ENCODE data around the gene CYBC1. TPM values are rescaled to one million over a fixed set of nuclear protein-coding genes. Genes with fewer than 3 reads are reported as not detected.
"Not testable (repeated sequence)": the region's sequence is repeated elsewhere in the genome, so short reads cannot be mapped to it uniquely, and the experiment has no call there.

The CYBC1 gene
- total and polyA plus RNA-seq, 7 experiments from 2014 or later: 112 to 385 (median 181) TPM

DNA sequence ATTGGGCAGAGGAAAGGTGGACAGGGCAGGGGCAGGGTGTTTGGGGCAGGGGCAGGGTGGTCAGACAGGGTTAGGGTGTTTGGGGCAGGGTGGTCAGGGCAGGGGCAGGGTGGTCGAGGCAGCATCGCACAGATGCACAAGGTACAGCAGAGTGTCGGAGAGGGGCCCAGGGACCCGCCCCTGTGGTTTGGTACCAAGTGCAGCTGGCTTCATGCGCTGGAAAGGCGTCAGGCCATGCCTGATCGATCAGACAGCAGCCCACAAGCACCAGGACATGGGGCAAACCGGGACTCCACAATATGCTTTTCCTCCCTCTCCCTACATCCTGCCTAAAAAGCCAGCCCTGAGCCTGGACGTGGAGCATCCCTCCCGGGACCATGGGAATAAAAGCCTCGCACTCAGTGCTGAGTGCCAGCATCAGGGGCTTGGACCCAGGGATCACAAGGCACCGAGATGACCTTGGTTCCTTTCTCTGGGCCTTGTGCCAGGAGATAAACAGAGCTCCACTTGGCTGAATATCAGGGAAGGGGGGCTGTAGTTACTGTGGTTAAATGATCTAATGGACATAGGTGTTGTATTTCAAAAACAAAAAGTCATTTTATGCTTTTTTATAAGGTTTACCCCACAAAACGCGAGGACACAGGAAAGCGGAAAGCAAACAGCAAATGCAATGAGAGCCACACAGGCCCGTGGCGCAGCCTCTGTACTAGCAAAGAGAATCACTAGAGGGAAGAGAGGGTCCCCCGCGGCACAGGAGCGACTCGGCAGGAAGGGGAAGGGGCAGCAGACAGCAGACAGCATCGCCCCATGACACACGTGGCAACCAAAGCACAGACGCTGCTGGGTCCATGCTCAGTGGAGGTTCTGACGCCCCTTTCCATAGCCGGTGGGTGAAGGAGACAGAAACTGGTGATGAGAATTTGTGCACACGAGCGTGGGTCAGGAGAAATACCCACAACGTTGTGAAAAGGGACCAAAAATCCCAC, 37.7 kb downstream of the CYBC1 start:
- no peak for DNase-seq
- no peak overlapping the region for H3K4me3 Mint-ChIP-seq
- H3K4me1 Mint-ChIP-seq: peaks cover 14 to 26% (median 17%) of the 10 kb centered on the region in 7 donors
- no peak for ATAC-seq
- peak overlapping the region in 1 of 9 donors; percentile 30 for H3K27ac Mint-ChIP-seq
- no peaks in the 10 kb centered on the region for H3K27me3 ChIP-seq (ENCODE audit: control insufficient read depth in 2 of 2, insufficient read depth in 2 of 2, low read length in 2 of 2)
- no peaks in the 10 kb centered on the region for H3K9me3 ChIP-seq (ENCODE audit: control insufficient read depth in 2 of 3, low read length in 3 of 3)
- POLR2A ChIA-PET: no interaction called here
- H3K27me3 Mint-ChIP-seq: no peaks in the 10 kb centered on the region
- peaks cover 0 to 32% (median 7%) of the 10 kb centered on the region in 5 donors for H3K36me3 Mint-ChIP-seq
- peaks cover 3 to 10% of the 10 kb centered on the region in 2 donors for H3K4me1 ChIP-seq (ENCODE audit: control insufficient read depth in 2 of 2, insufficient read depth in 2 of 2, low read length in 2 of 2)
- H3K4me3 ChIP-seq (ENCODE audit: low read length): no peak overlapping the region
- H3K27ac ChIP-seq (ENCODE audit: low read depth, low read length): no peak overlapping the region
- peaks cover 0 to 38% (median 0%) of the 10 kb centered on the region in 3 experiments for H3K36me3 ChIP-seq (ENCODE audit: control insufficient read depth in 2 of 3, insufficient read depth in 3 of 3, low read length in 3 of 3)
- CTCF ChIA-PET: no interaction called here
- H3K9me3 Mint-ChIP-seq: no peaks in the 10 kb centered on the region
- intact Hi-C loops (cut with micrococcal nuclease): loop anchor here in 1 of 2 donors (1.0 kb wide), 1 partner anchor 12 kb away; no protein-coding TSS in a partner anchor

DNA sequence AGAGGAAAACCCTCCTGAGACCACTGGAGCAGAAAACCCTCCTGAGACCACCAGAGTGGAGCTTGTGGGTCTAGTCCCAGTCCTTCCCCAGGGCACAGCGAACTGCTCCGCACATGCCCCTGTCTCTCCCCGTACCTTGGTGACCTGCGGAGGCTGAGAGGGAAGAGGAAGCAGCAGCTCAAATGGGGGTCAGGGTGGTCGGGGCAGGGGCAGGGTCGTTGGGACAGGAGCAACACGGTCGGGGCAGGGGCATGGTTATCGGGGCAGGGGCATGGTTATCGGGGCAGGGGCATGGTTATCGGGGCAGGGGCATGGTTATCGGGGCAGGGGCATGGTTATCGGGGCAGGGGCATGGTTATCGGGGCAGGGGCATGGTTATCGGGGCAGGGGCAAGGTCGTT, 38.5 kb downstream of the CYBC1 start:
- H3K4me3 ChIP-seq (ENCODE audit: low read length); H3K4me1 ChIP-seq (ENCODE audit: control insufficient read depth in 2 of 2, insufficient read depth in 2 of 2, low read length in 2 of 2); H3K9me3 ChIP-seq (ENCODE audit: control insufficient read depth in 2 of 3, low read length in 3 of 3); H3K27me3 ChIP-seq (ENCODE audit: control insufficient read depth in 2 of 2, insufficient read depth in 2 of 2, low read length in 2 of 2); ATAC-seq; H3K27ac ChIP-seq (ENCODE audit: low read depth, low read length); CTCF ChIA-PET; DNase-seq; H3K27ac Mint-ChIP-seq; H3K4me3 Mint-ChIP-seq; H3K27me3 Mint-ChIP-seq; H3K9me3 Mint-ChIP-seq; intact Hi-C loops (cut with micrococcal nuclease): not testable (repeated sequence)
- H3K36me3 ChIP-seq (ENCODE audit: control insufficient read depth in 2 of 3, insufficient read depth in 3 of 3, low read length in 3 of 3): peaks cover 0 to 38% (median 0%) of the 10 kb centered on the region in 3 experiments
- Mint-ChIP-seq H3K36me3 (peaks cover 0 to 39% (median 7%) of the 10 kb centered on the region in 5 donors), H3K4me1 (peaks cover 11 to 23% (median 17%) of the 10 kb centered on the region in 7 donors)
- POLR2A ChIA-PET: interaction anchor here (0.6 kb wide), 1 partner anchor 18 kb away, joined by 3 read pairs; no protein-coding TSS in a partner anchor

GRCh38 chr17:82411396-82412053, 39.0 kb downstream of the CYBC1 start:
- Histone ChIP-seq H3K4me3 (ENCODE audit: low read length) (no peak overlapping the region), H3K27me3 (ENCODE audit: control insufficient read depth in 2 of 2, insufficient read depth in 2 of 2, low read length in 2 of 2) (no peaks in the 10 kb centered on the region), H3K9me3 (ENCODE audit: control insufficient read depth in 2 of 3, low read length in 3 of 3) (no peaks in the 10 kb centered on the region), H3K36me3 (ENCODE audit: control insufficient read depth in 2 of 3, insufficient read depth in 3 of 3, low read length in 3 of 3) (peaks cover 0 to 38% (median 0%) of the 10 kb centered on the region in 3 experiments), H3K4me1 (ENCODE audit: control insufficient read depth in 2 of 2, insufficient read depth in 2 of 2, low read length in 2 of 2) (peaks cover 0 to 8% of the 10 kb centered on the region in 2 donors), H3K27ac (ENCODE audit: low read depth, low read length) (no peak overlapping the region)
- no peak for DNase-seq
- no peaks in the 10 kb centered on the region for H3K27me3 Mint-ChIP-seq
- H3K4me3 Mint-ChIP-seq: no peak overlapping the region
- H3K4me1 Mint-ChIP-seq: peaks cover 11 to 24% (median 17%) of the 10 kb centered on the region in 7 donors
- no peak overlapping the region for H3K27ac Mint-ChIP-seq
- peaks cover 0 to 39% (median 7%) of the 10 kb centered on the region in 5 donors for H3K36me3 Mint-ChIP-seq
- ATAC-seq: no peak
- ChIA-PET POLR2A (interaction anchor here (0.6 kb wide), 1 partner anchor 18 kb away, joined by 3 read pairs; no protein-coding TSS in a partner anchor), CTCF (no interaction called here)
- intact Hi-C loops (cut with micrococcal nuclease): no loop called here
- H3K9me3 Mint-ChIP-seq: no peaks in the 10 kb centered on the region

DNA sequence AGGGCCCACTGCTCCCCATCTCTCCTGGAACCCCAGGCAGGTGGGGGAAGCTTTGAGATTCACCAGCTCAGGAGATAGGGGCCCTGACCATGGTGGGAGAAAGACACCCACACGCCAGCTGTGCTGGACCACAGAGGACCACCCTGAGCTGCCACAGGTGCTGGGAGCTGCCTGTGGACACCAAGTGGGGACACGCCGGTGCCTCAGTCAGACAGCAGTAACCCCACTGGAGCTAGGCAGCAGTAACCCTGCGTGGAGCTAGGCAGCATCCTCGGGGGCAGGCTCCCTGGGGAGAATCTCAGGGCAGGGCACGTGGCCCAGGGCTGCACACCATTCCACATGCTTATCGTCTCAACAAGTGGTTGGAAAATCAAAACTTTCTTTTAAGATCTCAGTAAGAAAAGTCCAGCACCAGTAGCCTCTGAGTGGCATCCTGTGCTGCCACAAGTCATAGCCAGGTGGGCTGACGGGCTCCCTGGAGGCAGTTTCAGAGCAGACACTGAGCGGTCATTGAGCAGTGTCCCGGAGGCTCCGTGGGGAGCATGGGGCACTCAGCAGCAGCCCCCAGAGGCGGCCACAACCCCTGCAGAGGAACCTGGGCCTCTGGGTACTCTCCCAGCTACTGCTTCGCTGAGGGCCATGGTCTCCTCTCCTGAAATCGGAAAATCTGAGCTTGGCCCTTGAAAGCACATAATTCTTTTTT, 40.4 kb downstream of the CYBC1 start:
- Mint-ChIP-seq H3K36me3 (peaks cover 0 to 36% (median 8%) of the 10 kb centered on the region in 5 donors), H3K27me3 (no peaks in the 10 kb centered on the region)

GRCh38 chr17:82408938-82409318, 41.6 kb downstream of the CYBC1 start:
- CTCF ChIA-PET: no interaction called here
- intact Hi-C loops (cut with micrococcal nuclease): no loop called here
- Mint-ChIP-seq H3K9me3 (no peaks in the 10 kb centered on the region), H3K4me1 (peaks cover 0 to 10% (median 5%) of the 10 kb centered on the region in 7 donors), H3K4me3 (no peak overlapping the region), H3K36me3 (peaks cover 0 to 31% (median 4%) of the 10 kb centered on the region in 5 donors), H3K27me3 (no peaks in the 10 kb centered on the region), H3K27ac (no peak overlapping the region)
- Histone ChIP-seq H3K9me3 (ENCODE audit: control insufficient read depth in 2 of 3, low read length in 3 of 3) (no peaks in the 10 kb centered on the region), H3K27ac (ENCODE audit: low read depth, low read length) (no peak overlapping the region), H3K4me3 (ENCODE audit: low read length) (no peak overlapping the region), H3K27me3 (ENCODE audit: control insufficient read depth in 2 of 2, insufficient read depth in 2 of 2, low read length in 2 of 2) (no peaks in the 10 kb centered on the region), H3K36me3 (ENCODE audit: control insufficient read depth in 2 of 3, insufficient read depth in 3 of 3, low read length in 3 of 3) (peaks cover 0 to 42% (median 2%) of the 10 kb centered on the region in 3 experiments), H3K4me1 (ENCODE audit: control insufficient read depth in 2 of 2, insufficient read depth in 2 of 2, low read length in 2 of 2) (no peaks in the 10 kb centered on the region)
- POLR2A ChIA-PET: no interaction called here
- DNase-seq: no peak
- ATAC-seq: no peak

More for the DNA sequence above, 40.4 kb downstream of the CYBC1 start:
- H3K36me3 ChIP-seq (ENCODE audit: control insufficient read depth in 2 of 3, insufficient read depth in 3 of 3, low read length in 3 of 3): peaks cover 0 to 38% (median 0%) of the 10 kb centered on the region in 3 experiments
- no peaks in the 10 kb centered on the region for H3K27me3 ChIP-seq (ENCODE audit: control insufficient read depth in 2 of 2, insufficient read depth in 2 of 2, low read length in 2 of 2)
- no peak overlapping the region for H3K4me3 ChIP-seq (ENCODE audit: low read length)
- no peak for DNase-seq
- ATAC-seq: no peak
- intact Hi-C loops (cut with micrococcal nuclease): no loop called here
- H3K27ac Mint-ChIP-seq: no peak overlapping the region
- H3K4me1 Mint-ChIP-seq: peaks cover 10 to 20% (median 15%) of the 10 kb centered on the region in 7 donors
- H3K27ac ChIP-seq (ENCODE audit: low read depth, low read length): no peak overlapping the region
- peaks cover 0 to 8% of the 10 kb centered on the region in 2 donors for H3K4me1 ChIP-seq (ENCODE audit: control insufficient read depth in 2 of 2, insufficient read depth in 2 of 2, low read length in 2 of 2)
- H3K9me3 ChIP-seq (ENCODE audit: control insufficient read depth in 2 of 3, low read length in 3 of 3): no peaks in the 10 kb centered on the region
- ChIA-PET CTCF (interaction anchor here (0.7 kb wide), 1 partner anchor 1308 kb away, joined by 3 read pairs; no protein-coding TSS in a partner anchor), POLR2A (no interaction called here)
- H3K9me3 Mint-ChIP-seq: no peaks in the 10 kb centered on the region
- H3K4me3 Mint-ChIP-seq: no peak overlapping the region

- peaks cover 0 to 37% (median 4%) of the 10 kb centered on the region in 5 donors for H3K36me3 Mint-ChIP-seq
- DNase-seq (no peak), ATAC-seq (no peak)
- no peak overlapping the region for H3K4me3 Mint-ChIP-seq
- Histone ChIP-seq H3K9me3 (ENCODE audit: control insufficient read depth in 2 of 3, low read length in 3 of 3) (no peaks in the 10 kb centered on the region), H3K36me3 (ENCODE audit: control insufficient read depth in 2 of 3, insufficient read depth in 3 of 3, low read length in 3 of 3) (peaks cover 0 to 43% (median 7%) of the 10 kb centered on the region in 3 experiments), H3K4me3 (ENCODE audit: low read length) (no peak overlapping the region), H3K4me1 (ENCODE audit: control insufficient read depth in 2 of 2, insufficient read depth in 2 of 2, low read length in 2 of 2) (no peaks in the 10 kb centered on the region), H3K27ac (ENCODE audit: low read depth, low read length) (no peak overlapping the region), H3K27me3 (ENCODE audit: control insufficient read depth in 2 of 2, insufficient read depth in 2 of 2, low read length in 2 of 2) (no peaks in the 10 kb centered on the region)
- POLR2A ChIA-PET: no interaction called here
- H3K4me1 Mint-ChIP-seq: peaks cover 0 to 10% (median 5%) of the 10 kb centered on the region in 7 donors
- no peaks in the 10 kb centered on the region for H3K27me3 Mint-ChIP-seq
- no peaks in the 10 kb centered on the region for H3K9me3 Mint-ChIP-seq
- intact Hi-C loops (cut with micrococcal nuclease): no loop called here
- H3K27ac Mint-ChIP-seq: no peak overlapping the region
- CTCF ChIA-PET: no interaction called here
Measured at GRCh38 chr17:82408288-82408937, 42.1 kb downstream of the CYBC1 start.

Measured in naive thymus-derived CD4-positive, alpha-beta T cell (primary cell).